Frontal cortex (tissue), 4 donors: Measurements from ENCODE around the gene TBC1D9. TPM values are rescaled to one million over a fixed set of nuclear protein-coding genes. Genes with fewer than 3 reads are reported as not detected.

Experiments used
- DNase-seq, 2 donors: peaks; one replicate each; pipeline ENCODE4 v3.0.0; 2012; ENCODE audit warnings: low spot score in 2 of 2
- FAIRE-seq: peaks from 2 replicates; lab custom pipeline; 2012; peaks lifted over from hg19 to GRCh38; lab: Jason Lieb, UNC
- small RNA-seq: library from RNA; depleted of rRNA; stranded (forward); fragments of <200 nt; gene quantifications from one replicate; pipeline ENCODE3, GENCODE V24; 2014
- total RNA-seq: library from RNA; depleted of rRNA; stranded (reverse); fragments of >200 nt; gene quantifications from one replicate; pipeline ENCODE4 v1.2.3, GENCODE V29; 2014
- donor health status: control.
- donor health status: control.
- donor health status: control.

The TBC1D9 gene
- total RNA-seq, 1 donor from 2014 or later, result 68.1 TPM

GRCh38 chr4:140581078-140581477 is 175.1 kb downstream of the TBC1D9 start:
- FAIRE-seq, result no peak
- DNase-seq, result no peak

DNA sequence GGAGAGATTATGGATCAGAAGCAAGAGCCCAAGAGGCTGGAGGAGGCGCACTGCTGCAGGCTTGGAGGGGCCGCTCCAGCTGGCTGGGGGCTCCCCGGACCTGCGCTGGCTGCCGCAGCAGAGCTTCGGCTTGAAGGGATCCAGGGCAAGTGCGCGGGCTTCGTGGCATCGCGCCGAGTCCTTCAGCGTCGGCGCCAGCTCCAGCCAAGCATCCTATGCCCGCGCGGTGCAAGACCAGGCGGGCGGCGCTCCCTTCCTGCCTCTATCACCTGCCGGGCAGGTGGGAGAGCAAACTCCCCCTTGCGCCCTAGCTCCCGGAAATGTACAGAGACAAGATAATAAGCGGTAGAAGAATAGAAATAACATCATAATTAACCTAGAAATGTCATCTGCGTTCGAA is 176.9 kb downstream of the TBC1D9 start:
- no peak for FAIRE-seq
- no peak for DNase-seq

DNA sequence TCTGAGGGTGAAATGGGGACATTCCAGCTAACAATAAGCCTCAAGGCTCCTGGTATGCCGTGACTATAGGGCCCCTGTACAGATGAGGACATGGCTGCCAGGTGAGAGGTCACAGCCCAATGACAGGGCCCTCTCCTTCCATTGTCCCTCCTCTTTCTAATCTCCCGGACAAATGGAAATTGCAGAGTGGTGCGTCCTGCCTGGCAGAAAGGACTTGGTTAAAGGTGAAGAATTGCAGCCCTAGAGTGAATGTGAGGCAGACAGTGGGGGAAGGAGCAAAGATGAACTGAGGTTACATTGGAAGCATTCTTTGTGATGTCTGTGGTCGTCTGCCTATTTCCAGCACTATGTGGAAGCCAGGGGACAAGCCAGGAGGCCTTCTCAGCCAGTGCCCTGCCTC is 180.7 kb downstream of the TBC1D9 start:
- no peak for FAIRE-seq
- no peak for DNase-seq

GRCh38 chr4:140571620-140572019 is 184.6 kb downstream of the TBC1D9 start:
- no peak for FAIRE-seq
- DNase-seq, result no peak

Small RNAs within 50 kb of the gene (small RNA-seq; reads per million reads assigned to genes)
- not detected for gene AC108019.1
- gene RF00019, result not detected
- gene RN7SL152P, result not detected
- not detected for gene RNY1P14

Other genes starting within 250 kb of the TBC1D9 start
- 45.2 TPM for gene ELMOD2, start 232.2 kb downstream of the TBC1D9 start, total RNA-seq
- 0.41 TPM for gene UCP1, start 187.4 kb downstream of the TBC1D9 start, total RNA-seq